GM19468 (cell line): Measurements from ENCODE around the gene ASCL5.

Experiments
- ATAC-seq: cut with Tn5 transposase; IDR thresholded peaks from one replicate; pipeline ENCODE4 v1.9.1; 2021; ENCODE audit warnings: mild to moderate bottlenecking, moderate library complexity, moderate number of reproducible peaks; ENCODE audit not compliant: unreplicated experiment; ENCODE audit errors: extremely low read depth

Gene ASCL5

DNA sequence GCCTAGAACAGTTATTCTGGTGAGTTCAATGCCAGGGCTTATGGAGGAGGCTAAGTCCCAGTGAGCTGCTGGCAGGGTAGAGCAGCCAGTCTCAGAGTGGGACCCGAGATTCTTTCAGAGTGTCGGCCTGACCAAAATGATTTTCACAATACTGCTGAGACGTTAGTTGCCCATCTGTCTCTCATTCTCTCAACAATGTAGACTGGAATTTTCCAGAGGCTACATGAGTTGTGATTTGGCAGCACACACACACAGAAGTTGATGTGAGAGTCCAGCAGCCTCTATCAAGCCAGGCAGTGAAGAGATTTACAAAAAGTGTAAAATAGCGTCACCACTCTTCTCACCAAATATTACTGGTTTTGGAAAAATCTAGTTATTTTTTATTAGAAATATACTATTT lies 36.4 kb downstream of the ASCL5 start:
- ATAC-seq = no peak

DNA sequence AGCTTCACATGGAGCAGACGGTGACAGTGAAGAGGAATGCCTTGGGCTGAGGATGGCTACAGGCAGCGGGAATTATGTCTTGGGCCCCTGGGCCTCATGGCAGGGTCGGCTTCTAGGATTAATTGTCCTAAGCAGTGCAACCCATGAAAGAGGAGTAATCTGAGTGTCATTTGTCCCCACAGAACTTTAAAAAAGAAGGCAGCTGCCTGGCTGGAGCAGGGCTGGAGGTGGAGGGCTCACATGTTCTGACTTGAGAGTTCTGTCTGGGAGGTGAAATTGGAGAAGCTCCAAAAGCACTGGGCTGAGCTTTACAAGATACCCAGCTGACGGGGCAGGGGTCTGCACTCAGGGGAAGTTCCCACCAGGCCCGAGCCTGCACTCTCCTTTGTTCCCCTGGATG lies 37.4 kb downstream of the ASCL5 start:
- no peak for ATAC-seq

- no peak for ATAC-seq
Measured at GRCh38 chr1:201088901-201089525, 38.0 kb downstream of the ASCL5 start.

DNA sequence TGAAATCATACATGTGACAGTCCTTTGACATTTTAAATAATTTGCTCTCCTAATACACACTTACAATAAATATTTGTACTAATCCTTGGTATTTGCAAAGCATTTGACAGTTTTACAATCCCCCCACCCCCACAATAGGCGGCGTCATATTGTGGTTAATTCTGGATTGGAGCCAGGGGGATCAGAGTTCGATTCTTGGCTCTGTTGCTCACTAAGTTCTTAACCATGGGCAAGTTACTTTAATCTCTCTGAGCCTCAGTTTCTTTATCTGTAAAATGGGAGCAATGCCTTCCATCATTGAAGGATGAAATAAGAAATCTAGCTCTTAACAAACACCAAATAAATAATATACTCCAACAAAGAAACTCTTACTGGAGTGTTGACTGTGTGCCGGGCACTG lies 38.6 kb downstream of the ASCL5 start:
- ATAC-seq = no peak

DNA sequence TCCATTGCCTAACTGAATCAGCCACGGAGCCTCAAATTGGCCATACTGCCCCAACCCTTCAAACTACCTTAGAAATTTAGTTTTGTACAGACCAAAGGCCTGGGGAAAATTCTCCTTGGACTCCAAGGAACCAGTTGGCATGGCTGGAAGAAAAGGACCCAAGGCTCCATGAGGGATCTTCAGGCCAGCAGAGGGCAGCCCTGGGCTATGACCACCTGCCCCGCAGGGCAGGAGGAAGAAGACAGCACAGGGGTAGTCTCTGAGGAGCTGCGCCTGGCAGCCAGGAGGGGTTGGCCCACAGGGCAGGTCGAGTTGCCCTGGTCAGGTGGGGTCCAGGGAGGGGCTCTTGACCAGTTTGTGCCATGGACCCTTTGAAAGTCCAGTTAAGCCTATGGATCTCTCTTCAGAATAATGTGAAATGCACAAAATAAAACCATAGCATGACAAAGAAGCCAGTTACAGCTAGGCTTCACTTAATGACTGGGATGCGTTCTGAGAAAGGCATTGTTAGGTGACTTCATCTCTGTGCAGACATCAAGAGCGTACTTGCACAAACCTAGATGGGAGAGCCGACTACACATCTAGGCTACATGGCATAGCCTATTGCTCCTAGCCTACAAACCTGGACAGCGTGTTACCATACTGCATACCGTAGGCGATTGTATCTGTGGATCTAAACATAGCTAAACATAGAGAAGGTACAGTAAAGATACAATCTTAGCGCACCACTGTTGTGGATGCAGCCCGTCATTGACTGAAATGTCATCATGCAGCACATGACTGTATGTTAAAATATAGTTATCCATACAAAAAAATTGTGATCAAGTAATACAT lies 40.9 kb downstream of the ASCL5 start:
- no peak for ATAC-seq

- ATAC-seq = no peak
Measured at GRCh38 chr1:201084295-201084694, 42.7 kb downstream of the ASCL5 start.

GRCh38 chr1:201083741-201084140 lies 43.2 kb downstream of the ASCL5 start:
- no peak for ATAC-seq

DNA sequence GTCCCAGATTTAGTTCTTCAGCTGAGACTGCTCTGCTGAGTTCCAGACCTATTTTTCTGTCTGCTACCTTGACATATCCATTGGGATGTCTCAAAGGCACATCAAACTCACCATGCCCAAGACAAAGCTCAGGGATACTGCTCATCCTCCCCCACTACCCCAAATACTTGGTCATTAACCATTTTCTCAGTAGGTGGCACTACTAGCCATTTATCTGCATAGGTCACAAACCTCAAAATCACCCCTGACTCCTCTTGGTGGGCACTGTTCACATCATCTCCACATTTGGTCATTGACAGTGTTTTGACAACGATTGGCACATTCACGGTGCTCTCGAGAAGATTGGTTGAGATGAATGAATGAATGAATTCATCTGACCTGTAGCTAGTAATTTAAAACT lies 46.8 kb downstream of the ASCL5 start:
- no peak for ATAC-seq

- ATAC-seq = no peak
Measured at GRCh38 chr1:201077736-201078135, 49.2 kb downstream of the ASCL5 start.

GRCh38 chr1:201077116-201077515 lies 49.9 kb downstream of the ASCL5 start:
- ATAC-seq = no peak

DNA sequence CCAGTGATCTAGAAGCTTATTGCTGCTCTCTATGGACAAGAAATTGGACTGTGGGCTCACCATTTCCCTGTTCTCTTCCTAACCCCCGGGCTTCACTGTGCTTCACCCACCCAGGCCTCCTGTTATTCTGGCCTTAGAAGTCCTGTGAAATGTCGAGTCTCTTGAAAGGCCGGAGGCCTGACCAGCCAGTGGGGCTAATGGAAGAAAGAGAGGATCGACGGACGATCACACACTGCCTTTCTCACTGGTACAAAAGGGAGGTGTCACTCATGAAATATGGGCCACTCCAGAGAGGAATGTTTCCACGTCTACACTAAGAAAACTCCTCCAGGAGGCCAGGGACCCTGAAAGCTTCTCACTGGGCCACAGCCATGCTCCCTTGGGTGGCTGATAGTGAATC lies 50.9 kb downstream of the ASCL5 start:
- ATAC-seq = no peak

- ATAC-seq = no peak
Measured at GRCh38 chr1:201074018-201074417, 53.0 kb downstream of the ASCL5 start.

- no peak for ATAC-seq
Measured at GRCh38 chr1:201072922-201073321, 54.1 kb downstream of the ASCL5 start.

- ATAC-seq = no peak
Measured at GRCh38 chr1:201072149-201072548, 54.8 kb downstream of the ASCL5 start.

GRCh38 chr1:201069636-201070035 lies 57.3 kb downstream of the ASCL5 start:
- ATAC-seq = no peak

GRCh38 chr1:201068976-201069375 lies 58.0 kb downstream of the ASCL5 start:
- no peak for ATAC-seq

DNA sequence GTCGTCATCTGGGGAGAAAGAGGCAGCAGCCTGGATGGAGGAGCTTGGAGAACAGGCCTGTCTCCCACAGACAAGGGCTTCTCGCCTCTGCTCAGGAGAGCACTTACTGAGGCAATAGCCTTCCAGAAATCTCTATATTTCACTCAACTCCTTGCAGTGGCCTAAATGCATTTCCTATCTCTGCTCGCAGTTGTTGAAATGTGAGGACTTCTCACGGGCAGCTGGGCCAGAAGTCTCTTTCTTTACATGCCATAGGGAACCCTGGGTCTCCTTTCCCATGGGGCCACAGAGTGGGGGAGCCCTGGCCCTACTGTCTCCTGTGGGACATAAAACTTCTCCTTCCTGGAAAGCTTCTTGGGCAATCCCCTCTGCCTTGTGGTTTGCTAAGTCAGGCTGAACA lies 60.0 kb downstream of the ASCL5 start:
- ATAC-seq = no peak

DNA sequence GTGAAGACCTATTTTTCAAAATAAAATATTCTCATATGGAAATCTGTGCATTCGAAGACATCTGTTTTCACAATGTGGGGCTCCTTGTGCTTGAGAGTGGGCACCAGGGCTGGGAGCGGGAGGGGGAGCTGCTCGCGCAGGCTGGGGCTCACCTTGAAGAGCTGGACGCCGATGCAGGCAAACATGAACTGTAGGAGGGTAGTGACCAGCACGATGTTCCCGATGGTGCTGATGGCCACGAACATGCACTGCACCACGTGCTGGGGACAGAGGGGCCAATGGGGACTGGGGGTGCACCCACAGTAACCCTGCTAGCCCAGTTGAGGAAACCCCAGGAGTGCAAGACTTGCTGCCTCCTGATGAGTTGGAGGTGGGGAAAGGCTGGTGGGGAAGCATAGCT lies 61.3 kb downstream of the ASCL5 start:
- no peak for ATAC-seq

DNA sequence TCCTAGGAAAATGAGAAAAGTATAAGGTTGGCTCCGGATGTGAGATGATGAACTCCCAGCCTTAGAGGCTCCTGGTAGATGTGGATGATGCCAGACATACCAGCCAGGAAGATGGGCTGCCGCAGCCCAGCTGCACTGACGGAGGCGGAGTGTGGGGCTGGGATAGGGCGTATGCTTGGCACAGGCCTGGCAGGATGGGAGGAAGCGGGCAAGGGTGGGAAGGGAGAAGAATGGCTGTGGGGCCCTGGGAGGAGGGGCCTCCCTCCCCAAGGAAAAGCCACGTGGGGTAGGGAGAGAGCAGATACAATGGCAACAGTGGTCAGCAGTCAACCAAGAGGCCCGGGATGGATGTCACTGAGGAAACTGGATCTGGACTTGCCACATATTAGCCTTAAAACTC lies 62.2 kb downstream of the ASCL5 start:
- ATAC-seq = no peak
